Muscle layer of colon (tissue), 2 donors: Measurements from ENCODE around the gene GPR78.

Source experiments
- H3K27ac ChIP-seq: one replicate; pipeline ENCODE4 v1.7.0; 2013; ENCODE audit warnings: low read depth, mild to moderate bottlenecking, low read length, moderate library complexity
- H3K27me3 ChIP-seq, 2 donors: one replicate each; pipeline ENCODE4 v1.7.0; 2013; ENCODE audit warnings: low read length in 2 of 2, mild to moderate bottlenecking in 2 of 2; ENCODE audit not compliant: insufficient read depth in 2 of 2, control insufficient read depth in 1 of 2
- H3K36me3 ChIP-seq: one replicate; pipeline ENCODE4 v1.7.0; 2013; ENCODE audit warnings: mild to moderate bottlenecking, low read length; ENCODE audit not compliant: insufficient read depth
- H3K4me1 ChIP-seq: one replicate; pipeline ENCODE4 v1.7.0; 2013; ENCODE audit warnings: mild to moderate bottlenecking, low read length; ENCODE audit not compliant: insufficient read depth
- H3K4me3 ChIP-seq, 2 donors: one replicate each; pipeline ENCODE4 v1.7.0; 2013; ENCODE audit warnings: low read length in 2 of 2, low read depth in 1 of 2, mild to moderate bottlenecking in 1 of 2, moderate library complexity in 1 of 2
- H3K9ac ChIP-seq: one replicate; pipeline ENCODE4 v1.7.0; 2013; ENCODE audit warnings: low read length
- H3K9me3 ChIP-seq: one replicate; pipeline ENCODE4 v1.7.0; 2013; ENCODE audit warnings: mild to moderate bottlenecking, low read length
- donor health status: abdominal sarcoma.
- donor health status: Adenocarcinoma of cecum.

Gene GPR78

DNA sequence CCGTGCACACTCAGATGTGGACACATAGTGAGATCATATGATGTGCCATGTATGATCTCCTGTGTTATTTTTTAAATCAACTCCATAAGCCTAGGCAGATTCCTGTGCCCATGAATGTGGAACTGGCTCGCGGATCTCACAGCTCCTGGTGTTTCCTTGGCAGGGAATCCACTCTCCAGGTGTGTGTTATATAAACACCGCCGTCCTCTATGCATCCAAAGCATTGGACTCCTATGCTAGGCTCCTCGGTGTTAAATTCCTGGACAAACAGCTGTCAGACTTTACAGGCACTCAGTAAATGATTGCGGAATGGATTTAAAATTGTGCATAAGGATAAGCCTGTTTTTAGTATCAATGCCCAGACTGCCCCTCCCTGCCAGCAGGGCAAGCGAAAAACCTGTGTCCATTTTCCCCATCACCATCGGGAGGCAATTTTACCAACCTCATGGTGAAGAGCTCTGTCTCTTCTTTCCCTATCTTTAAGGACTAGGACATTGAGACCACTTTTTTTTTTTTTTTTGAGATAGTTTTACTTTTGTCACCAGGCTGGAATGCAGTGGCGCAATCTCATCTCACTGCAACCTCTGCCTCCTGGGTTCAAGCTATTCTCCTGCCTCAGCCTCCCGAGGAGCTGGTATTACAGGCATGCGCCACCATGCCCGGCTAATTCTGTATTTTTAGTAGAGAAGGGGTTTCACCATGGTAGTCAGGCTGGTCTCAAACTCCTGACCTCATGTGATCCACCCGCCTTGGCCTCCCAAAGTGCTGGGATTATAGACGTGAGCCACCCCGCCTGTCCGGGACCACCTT is 23.6 kb upstream of the GPR78 start:
- Histone ChIP-seq H3K4me3 (no peak overlapping the region), H3K27me3 (no peaks in the 10 kb centered on the region), H3K9ac (no peak overlapping the region), H3K36me3 (no peaks in the 10 kb centered on the region), H3K27ac (no peak overlapping the region), H3K4me1 (no peaks in the 10 kb centered on the region), H3K9me3 (no peaks in the 10 kb centered on the region)

DNA sequence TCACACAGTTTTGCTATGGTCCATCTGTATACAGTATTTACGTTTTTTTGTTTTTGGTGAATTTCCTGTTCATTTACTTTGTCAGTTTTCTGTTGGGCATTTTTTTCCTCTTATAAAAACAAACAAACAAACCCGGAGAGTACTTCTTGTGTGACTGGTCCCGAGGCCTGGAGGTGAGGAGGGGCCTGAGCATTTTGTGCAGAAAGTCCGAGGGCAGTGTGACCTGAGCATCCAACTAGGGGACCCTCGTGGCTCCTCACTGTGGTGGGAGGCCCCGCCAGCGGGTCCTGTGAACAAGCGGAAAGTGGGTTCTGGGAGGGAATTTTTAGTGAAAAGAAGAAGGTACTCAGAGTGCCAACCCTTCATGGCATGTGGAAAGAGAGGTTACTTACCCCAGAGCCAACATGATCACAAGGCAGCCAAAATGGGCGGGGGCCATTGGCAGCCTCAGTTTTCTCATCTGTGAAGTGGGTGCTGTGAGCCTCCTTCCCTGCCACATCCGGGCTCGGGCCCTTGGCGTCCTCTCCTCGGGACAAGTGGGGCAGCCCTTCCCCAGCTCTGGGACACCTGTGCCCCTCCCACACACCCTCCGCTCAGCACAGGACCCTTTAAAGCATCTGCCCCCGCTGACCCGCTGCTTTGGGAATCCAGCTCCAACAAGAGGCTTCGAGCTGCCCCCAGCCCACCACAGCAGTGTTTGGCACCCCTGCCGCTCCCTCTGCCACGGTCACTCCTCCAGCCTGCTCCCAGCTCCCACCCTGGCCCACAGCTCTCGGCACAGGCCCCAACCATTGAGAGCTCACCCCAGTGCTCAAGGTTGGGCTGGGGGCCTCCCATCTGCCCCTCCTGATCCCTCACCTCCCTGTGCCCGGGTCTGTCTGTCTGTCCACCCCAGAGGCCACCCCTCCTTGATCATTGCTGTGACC is 22.8 kb upstream of the GPR78 start:
- H3K27me3 ChIP-seq, result no peaks in the 10 kb centered on the region
- no peak overlapping the region for H3K9ac ChIP-seq
- H3K36me3 ChIP-seq, result no peaks in the 10 kb centered on the region

DNA sequence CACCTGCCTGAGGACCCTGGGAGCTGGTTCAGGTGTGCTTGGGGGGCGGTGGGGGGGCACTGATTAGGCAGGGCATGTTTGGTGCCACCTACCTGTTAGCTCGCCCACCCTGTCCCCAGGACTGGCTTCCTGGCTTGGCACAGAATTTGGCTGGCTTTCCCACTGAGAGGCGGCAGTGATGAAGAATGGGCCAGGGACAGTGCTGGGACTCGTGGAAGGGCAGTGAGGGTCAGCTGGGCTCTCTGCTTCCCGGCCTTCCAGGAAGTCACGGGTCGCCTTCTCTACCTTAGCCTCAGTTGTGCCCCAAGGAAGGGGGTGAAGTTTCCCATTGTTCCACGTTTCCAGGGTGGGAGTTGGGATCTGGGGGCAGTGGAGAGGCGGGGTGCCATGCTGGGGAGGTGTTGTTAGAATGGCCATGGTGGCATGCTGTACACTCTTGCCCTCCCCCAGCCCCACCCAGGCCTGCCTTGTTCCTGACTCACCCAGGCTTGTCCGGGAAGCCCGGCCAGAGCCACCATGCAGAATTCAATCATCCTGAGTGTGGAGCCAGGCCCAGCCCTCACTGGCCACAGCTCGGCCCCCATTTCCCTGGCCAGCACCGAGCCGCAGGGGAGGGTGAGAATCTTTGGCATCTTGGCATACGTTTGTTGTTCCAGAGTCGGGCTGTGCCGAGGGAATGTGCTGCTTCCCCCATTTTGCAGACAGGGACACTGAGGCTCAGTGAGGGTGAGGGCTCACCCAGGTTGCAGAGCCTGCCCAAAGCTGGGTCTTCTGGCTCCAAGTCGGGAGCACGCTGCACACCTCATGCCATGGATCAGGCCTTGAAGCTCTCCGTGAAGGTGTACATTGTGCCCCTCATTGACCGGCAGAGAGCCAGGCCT is 21.9 kb upstream of the GPR78 start:
- Histone ChIP-seq H3K4me3 (no peak overlapping the region), H3K9ac (no peak overlapping the region), H3K36me3 (no peaks in the 10 kb centered on the region), H3K4me1 (no peaks in the 10 kb centered on the region), H3K27me3 (no peaks in the 10 kb centered on the region), H3K9me3 (no peaks in the 10 kb centered on the region), H3K27ac (no peak overlapping the region)

More for the DNA sequence above, 22.8 kb upstream of the GPR78 start:
- Histone ChIP-seq H3K4me3 (no peak overlapping the region), H3K27ac (no peak overlapping the region), H3K9me3 (no peaks in the 10 kb centered on the region), H3K4me1 (no peaks in the 10 kb centered on the region)

DNA sequence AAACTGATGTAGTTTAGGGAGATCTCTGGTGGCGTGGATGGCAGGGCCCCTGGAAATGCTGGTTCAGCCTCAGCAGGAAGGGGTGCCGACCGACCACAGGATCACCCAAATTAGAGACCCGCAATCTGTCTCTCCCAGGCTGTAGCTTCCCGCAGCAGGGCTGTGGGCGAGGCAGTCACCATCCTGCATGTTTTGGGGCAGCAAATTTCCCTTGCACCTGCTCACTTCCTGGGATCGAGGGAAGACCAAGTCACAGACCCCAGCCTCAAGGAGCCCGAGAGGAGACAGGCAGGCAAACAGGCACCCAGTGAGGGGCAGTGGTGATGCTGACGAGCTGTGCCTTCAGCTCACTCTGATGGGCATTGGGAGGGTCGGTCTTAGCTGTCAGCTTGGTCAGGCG is 21.2 kb upstream of the GPR78 start:
- H3K9ac ChIP-seq, result no peak overlapping the region
- no peaks in the 10 kb centered on the region for H3K36me3 ChIP-seq
- no peak overlapping the region for H3K27ac ChIP-seq

DNA sequence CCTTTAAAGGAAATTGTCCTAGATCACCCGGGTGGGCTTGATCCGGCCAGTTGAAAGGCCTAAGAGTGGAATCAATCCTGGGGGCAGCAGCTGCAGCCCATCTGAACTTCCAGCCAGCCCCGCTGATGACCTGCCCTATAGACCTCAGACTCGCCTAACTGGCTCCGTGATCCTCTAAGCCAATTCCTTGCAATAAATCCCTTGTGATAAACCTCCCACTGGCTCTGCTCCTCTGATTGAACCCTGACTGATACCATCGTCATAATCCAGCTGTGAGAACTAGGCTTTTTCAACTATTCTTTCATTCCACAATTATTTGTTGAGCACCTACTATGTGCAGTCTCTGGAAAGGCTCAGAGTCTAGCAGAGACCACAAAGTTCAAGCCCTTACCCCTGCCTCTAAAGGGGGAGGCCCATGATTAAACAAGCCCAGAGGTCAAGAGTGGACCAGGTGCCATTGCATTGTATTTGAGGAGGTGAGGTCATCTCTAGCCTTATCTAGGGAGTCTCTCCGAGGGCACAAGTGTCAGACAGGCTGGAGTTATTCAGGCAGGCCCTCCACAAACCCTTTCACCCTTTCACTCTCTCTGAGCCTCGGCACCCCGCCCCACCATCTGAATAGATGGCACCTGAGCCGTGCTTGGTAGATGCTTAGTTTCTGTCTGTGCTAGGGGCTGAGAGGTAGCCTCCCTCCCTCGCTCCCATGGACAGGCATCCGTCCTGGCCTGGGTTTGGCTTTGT is 20.5 kb upstream of the GPR78 start:
- H3K36me3 ChIP-seq, result no peaks in the 10 kb centered on the region
- no peaks in the 10 kb centered on the region for H3K9me3 ChIP-seq
- H3K4me3 ChIP-seq, result no peak overlapping the region
- H3K4me1 ChIP-seq, result no peaks in the 10 kb centered on the region
- no peak overlapping the region for H3K27ac ChIP-seq
- H3K27me3 ChIP-seq, result no peaks in the 10 kb centered on the region
- no peak overlapping the region for H3K9ac ChIP-seq

More for the DNA sequence above, 21.2 kb upstream of the GPR78 start:
- Histone ChIP-seq H3K4me1 (no peaks in the 10 kb centered on the region), H3K4me3 (no peak overlapping the region), H3K27me3 (no peaks in the 10 kb centered on the region), H3K9me3 (no peaks in the 10 kb centered on the region)

DNA sequence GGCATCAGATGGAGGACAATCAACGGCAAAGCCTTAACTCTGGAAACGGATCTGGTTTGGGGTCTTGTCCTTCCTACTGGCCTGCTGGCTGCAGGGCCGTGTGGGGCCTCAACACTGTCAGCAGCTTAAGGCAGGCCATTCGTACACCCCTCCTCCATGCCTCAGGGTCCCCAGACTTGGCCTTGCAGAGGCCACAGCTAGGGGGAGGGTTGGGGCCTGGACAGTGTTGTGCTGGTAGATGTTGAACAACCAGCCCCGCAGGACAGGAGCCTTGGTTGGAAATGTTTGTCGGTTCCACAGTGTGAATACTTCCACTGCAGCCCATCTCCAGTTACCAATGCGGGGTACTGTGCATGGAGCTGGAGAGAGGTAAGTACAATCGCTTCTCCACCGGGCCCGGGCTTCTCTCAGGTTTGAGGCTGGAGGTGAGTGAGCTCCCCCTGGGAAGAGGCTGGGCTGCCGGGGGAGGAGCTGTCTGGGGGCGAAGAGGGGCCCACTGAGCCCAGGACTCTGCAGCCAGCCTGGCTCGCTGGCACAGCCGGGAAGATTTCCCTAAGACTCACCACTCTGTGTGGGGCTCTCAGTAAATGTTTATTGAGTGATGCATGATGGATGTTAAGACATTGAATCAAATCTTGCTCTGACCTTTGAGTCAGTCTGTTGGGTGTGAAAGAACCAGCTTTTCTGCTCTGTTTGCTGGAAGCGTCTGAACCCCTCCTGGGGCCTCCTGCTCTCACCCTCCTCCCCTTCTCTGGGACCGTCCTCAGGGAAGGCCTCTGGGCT is 19.7 kb upstream of the GPR78 start:
- no peaks in the 10 kb centered on the region for H3K4me1 ChIP-seq
- H3K9ac ChIP-seq, result no peak overlapping the region
- no peaks in the 10 kb centered on the region for H3K9me3 ChIP-seq
- no peak overlapping the region for H3K27ac ChIP-seq
- no peaks in the 10 kb centered on the region for H3K36me3 ChIP-seq
- H3K27me3 ChIP-seq, result no peaks in the 10 kb centered on the region
- H3K4me3 ChIP-seq, result no peak overlapping the region

DNA sequence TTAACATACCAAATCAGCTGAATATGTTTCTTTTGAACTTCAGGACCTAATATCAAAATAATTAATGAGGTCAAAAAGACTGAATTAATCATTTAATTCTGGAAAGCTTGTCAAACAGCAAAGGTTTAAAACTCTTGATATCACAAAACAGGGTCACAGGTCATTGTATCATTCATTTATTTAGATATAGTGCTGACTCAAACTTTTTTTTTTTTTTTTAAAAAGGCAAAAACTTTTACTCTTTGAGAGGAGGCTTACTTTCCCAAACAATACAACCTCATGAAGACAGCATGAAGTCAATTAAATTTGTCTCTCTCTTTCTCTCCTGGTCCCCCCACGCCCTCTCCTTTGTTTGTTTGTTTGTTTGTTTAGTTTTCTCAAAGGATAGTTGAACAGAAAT is 15.6 kb upstream of the GPR78 start:
- Histone ChIP-seq H3K36me3 (no peaks in the 10 kb centered on the region), H3K4me1 (no peaks in the 10 kb centered on the region), H3K9me3 (no peaks in the 10 kb centered on the region), H3K27ac (no peak overlapping the region), H3K4me3 (no peak overlapping the region), H3K27me3 (no peaks in the 10 kb centered on the region), H3K9ac (no peak overlapping the region)

DNA sequence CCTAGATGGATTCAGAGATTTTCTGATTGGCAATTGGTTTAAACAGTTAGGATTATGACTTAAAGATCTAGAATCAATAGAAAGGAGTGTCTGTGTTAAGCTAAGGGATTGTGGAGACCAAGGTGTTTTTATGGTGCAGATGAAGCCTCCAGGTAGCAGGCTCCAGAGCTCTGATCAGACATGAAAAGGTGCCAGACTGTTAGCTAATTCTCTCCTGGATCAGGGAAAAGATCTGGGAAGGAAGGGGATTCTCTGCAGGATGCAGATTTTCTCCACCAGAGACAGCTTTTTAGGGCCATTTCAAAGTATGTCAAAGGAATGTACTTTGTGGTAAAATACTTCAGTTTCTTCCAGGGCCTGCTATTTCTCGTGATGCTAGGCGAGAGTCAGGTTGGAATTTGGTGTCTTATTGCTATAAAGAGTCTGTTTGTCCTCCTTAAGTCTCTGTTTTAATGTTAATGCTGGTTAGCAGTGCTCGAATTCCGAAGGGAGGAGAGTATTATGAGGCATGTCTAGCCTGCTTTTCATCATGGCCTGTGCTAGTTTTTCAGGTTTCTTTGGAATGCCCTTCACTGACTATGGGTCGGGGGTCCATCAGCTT is 12.0 kb upstream of the GPR78 start:
- Histone ChIP-seq H3K4me3 (no peak overlapping the region), H3K9me3 (no peaks in the 10 kb centered on the region), H3K27me3 (no peaks in the 10 kb centered on the region), H3K9ac (no peak overlapping the region), H3K36me3 (no peaks in the 10 kb centered on the region), H3K4me1 (no peaks in the 10 kb centered on the region), H3K27ac (no peak overlapping the region)

DNA sequence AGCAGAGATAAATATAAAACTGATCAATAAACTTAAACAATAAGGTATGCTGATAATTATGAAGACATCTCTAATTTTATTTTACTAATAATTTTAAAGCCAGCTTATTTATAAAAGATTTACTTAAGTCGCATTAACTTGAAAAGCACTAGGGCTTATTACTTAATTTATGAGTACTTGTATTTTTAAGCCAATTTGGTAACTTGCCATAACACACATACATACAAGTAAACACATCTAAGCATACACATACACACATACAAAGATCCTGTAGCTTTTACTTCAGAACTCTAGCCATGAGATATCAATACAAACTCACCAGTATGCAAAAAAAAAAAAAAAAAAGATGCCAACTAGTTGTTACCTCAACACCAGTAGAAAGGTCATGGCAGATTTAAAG is 10.0 kb upstream of the GPR78 start:
- Histone ChIP-seq H3K4me1 (no peaks in the 10 kb centered on the region), H3K27me3 (no peaks in the 10 kb centered on the region), H3K27ac (no peak overlapping the region), H3K4me3 (no peak overlapping the region), H3K9ac (no peak overlapping the region), H3K36me3 (no peaks in the 10 kb centered on the region), H3K9me3 (no peaks in the 10 kb centered on the region)
